ENCODE results near the gene NRXN3. TPM values are rescaled to one million over a fixed set of nuclear protein-coding genes. Genes with fewer than 3 reads are reported as not detected.

The NRXN3 gene
- total RNA-seq, 5 donors from 2014 or later (not counting 1 experiment from before 2014, with no cell fraction given), result not detected

DNA sequence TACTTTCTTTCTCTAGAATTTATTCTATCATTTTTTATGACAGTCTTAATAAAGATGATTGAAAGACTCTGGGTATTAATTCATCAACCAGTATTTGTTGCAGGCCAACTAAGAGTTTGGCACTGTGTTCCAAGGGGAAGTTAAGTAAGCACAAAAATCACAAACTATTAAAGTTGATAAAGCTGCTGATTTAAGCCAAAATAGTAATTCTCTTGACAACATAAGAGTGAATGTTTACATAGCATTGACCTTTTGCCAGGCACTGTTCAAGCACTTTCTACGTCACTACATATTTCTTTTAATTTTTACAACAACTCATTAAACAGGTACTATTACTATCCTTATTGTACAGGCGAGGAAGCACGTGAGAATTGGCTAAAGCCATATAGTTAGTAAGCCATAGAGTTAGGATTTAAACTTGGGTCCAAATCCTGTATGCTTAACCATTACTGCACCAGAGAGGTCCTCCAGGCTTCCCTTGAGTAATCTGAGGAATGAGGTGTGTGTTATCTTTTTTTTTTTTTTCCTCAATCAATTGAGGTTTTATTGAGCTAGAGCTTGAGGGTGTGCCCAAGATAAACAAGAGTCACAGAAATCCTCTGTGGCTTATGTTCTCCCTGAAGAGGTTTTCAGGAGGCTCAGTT is 1031.5 kb downstream of the NRXN3 start:
- no peak overlapping the region for H3K27ac Mint-ChIP-seq
- ChIA-PET CTCF (no interaction called here), POLR2A (no interaction called here)
- no peak for DNase-seq
- Histone ChIP-seq H3K4me3 (ENCODE audit: control insufficient read depth in 1 of 2, extremely low read depth in 1 of 2, low read length in 1 of 2) (no peak overlapping the region), H3K36me3 (ENCODE audit: control insufficient read depth in 2 of 2, extremely low read depth in 1 of 2, insufficient read depth in 1 of 2, low read length in 1 of 2) (no peaks in the 10 kb centered on the region), H3K9me3 (no peaks in the 10 kb centered on the region), H3K4me1 (ENCODE audit: control insufficient read depth in 1 of 2, extremely low read depth in 1 of 2, insufficient read depth in 2 of 2, low read length in 2 of 2) (no peaks in the 10 kb centered on the region), H3K27ac (ENCODE audit: low read length) (no peak overlapping the region), H3K27me3 (replicated peaks in 1 of 2; ENCODE audit: control insufficient read depth in 2 of 2, extremely low read depth in 1 of 2, insufficient read depth in 2 of 2, low read length in 1 of 2) (no peaks in the 10 kb centered on the region)
- no peaks in the 10 kb centered on the region for H3K36me3 Mint-ChIP-seq
- H3K27me3 Mint-ChIP-seq, result no peaks in the 10 kb centered on the region
- no CpG with 5 or more reads among the region's 3 CpGs for WGBS (ENCODE audit: insufficient coverage)
- H3K9me3 Mint-ChIP-seq, result peaks cover 10 to 20% (median 12%) of the 10 kb centered on the region in 3 donors
- H3K4me3 Mint-ChIP-seq, result no peak overlapping the region
- no peak for ATAC-seq (replicated peaks in 1 of 4)
- H3K4me1 Mint-ChIP-seq, result no peaks in the 10 kb centered on the region

- POLR2A ChIA-PET, result no interaction called here
- DNase-seq (no peak), ATAC-seq (replicated peaks in 1 of 4) (no peak)
- H3K27ac Mint-ChIP-seq, result no peak overlapping the region
- H3K4me1 Mint-ChIP-seq, result no peaks in the 10 kb centered on the region
- no peaks in the 10 kb centered on the region for H3K27me3 ChIP-seq (replicated peaks in 1 of 2; ENCODE audit: control insufficient read depth in 2 of 2, extremely low read depth in 1 of 2, insufficient read depth in 2 of 2, low read length in 1 of 2)
- H3K27me3 Mint-ChIP-seq, result no peaks in the 10 kb centered on the region
- CTCF ChIA-PET, result no interaction called here
- H3K4me3 Mint-ChIP-seq, result no peak overlapping the region
- H3K9me3 ChIP-seq, result no peaks in the 10 kb centered on the region
- H3K27ac ChIP-seq (ENCODE audit: low read length), result no peak overlapping the region
- no peaks in the 10 kb centered on the region for H3K36me3 ChIP-seq (ENCODE audit: control insufficient read depth in 2 of 2, extremely low read depth in 1 of 2, insufficient read depth in 1 of 2, low read length in 1 of 2)
- H3K9me3 Mint-ChIP-seq, result peaks cover 4 to 15% (median 7%) of the 10 kb centered on the region in 3 donors
- H3K4me3 ChIP-seq (ENCODE audit: control insufficient read depth in 1 of 2, extremely low read depth in 1 of 2, low read length in 1 of 2), result no peak overlapping the region
- H3K4me1 ChIP-seq (ENCODE audit: control insufficient read depth in 1 of 2, extremely low read depth in 1 of 2, insufficient read depth in 2 of 2, low read length in 2 of 2), result no peaks in the 10 kb centered on the region
- H3K36me3 Mint-ChIP-seq, result no peaks in the 10 kb centered on the region
These were observed 1034.4 kb downstream of the NRXN3 start for GRCh38 chr14:79204591-79204990.

DNA sequence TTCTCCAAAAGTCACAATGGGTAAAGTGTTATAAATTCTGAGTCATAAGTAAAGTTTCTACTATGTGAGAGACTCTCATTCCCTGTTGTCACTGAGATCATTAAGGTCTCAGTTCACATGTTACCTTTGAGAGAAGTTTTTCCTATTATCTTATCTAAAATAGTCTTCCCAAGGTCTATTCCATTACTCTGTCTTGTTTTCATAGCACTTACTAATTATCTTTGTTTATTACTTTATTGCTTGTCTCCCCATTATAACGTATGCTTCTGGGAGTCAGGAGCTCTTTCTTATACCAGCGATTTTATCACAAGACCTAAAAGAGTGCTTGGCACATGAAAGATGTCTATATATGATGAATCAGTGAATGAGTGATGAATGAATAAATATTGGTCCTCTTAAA is 1039.2 kb downstream of the NRXN3 start:
- H3K27ac Mint-ChIP-seq, result no peak overlapping the region
- ATAC-seq (replicated peaks in 1 of 4) (no peak), DNase-seq (no peak)
- no peaks in the 10 kb centered on the region for H3K4me1 ChIP-seq (ENCODE audit: control insufficient read depth in 1 of 2, extremely low read depth in 1 of 2, insufficient read depth in 2 of 2, low read length in 2 of 2)
- CTCF ChIA-PET, result no interaction called here
- H3K9me3 Mint-ChIP-seq, result peaks cover 0 to 3% (median 0%) of the 10 kb centered on the region in 3 donors
- no peaks in the 10 kb centered on the region for H3K27me3 ChIP-seq (replicated peaks in 1 of 2; ENCODE audit: control insufficient read depth in 2 of 2, extremely low read depth in 1 of 2, insufficient read depth in 2 of 2, low read length in 1 of 2)
- H3K36me3 ChIP-seq (ENCODE audit: control insufficient read depth in 2 of 2, extremely low read depth in 1 of 2, insufficient read depth in 1 of 2, low read length in 1 of 2), result no peaks in the 10 kb centered on the region
- H3K27me3 Mint-ChIP-seq, result no peaks in the 10 kb centered on the region
- no peaks in the 10 kb centered on the region for H3K4me1 Mint-ChIP-seq
- no CpG with 5 or more reads among the region's 2 CpGs for WGBS (ENCODE audit: insufficient coverage)
- H3K36me3 Mint-ChIP-seq, result no peaks in the 10 kb centered on the region
- POLR2A ChIA-PET, result no interaction called here
- no peak overlapping the region for H3K4me3 Mint-ChIP-seq
- H3K9me3 ChIP-seq, result no peaks in the 10 kb centered on the region
- H3K4me3 ChIP-seq (ENCODE audit: control insufficient read depth in 1 of 2, extremely low read depth in 1 of 2, low read length in 1 of 2), result no peak overlapping the region
- no peak overlapping the region for H3K27ac ChIP-seq (ENCODE audit: low read length)

DNA sequence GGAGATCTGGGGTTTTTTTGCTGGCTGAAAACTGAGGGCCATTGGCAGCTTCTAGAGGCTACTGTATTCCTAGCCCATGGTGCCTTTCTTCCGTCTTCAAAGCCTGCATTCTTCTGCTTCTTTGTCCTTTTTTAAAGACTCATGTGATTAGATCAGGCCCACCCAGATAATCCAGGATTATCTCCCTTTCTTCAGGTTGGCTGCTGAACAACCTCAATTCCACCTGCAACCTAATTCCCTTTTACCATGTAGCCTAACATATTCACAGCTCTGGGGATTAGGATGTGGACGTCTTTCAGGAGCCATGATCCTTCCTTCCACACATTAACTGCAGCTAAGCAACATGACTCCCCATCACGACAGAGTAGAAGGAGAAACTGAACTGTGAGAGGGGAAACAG is 1055.6 kb downstream of the NRXN3 start:
- H3K9me3 ChIP-seq, result no peaks in the 10 kb centered on the region
- H3K4me3 ChIP-seq (ENCODE audit: control insufficient read depth in 1 of 2, extremely low read depth in 1 of 2, low read length in 1 of 2), result no peak overlapping the region
- no peaks in the 10 kb centered on the region for H3K27me3 ChIP-seq (replicated peaks in 1 of 2; ENCODE audit: control insufficient read depth in 2 of 2, extremely low read depth in 1 of 2, insufficient read depth in 2 of 2, low read length in 1 of 2)
- no peaks in the 10 kb centered on the region for H3K36me3 ChIP-seq (ENCODE audit: control insufficient read depth in 2 of 2, extremely low read depth in 1 of 2, insufficient read depth in 1 of 2, low read length in 1 of 2)
- 50% methylated on average over 1 of the region's 3 CpGs for WGBS (ENCODE audit: insufficient coverage)
- ATAC-seq (replicated peaks in 1 of 4) (no peak), DNase-seq (no peak)
- no peak overlapping the region for H3K4me3 Mint-ChIP-seq
- H3K4me1 ChIP-seq (ENCODE audit: control insufficient read depth in 1 of 2, extremely low read depth in 1 of 2, insufficient read depth in 2 of 2, low read length in 2 of 2), result no peaks in the 10 kb centered on the region
- no peaks in the 10 kb centered on the region for H3K36me3 Mint-ChIP-seq
- peaks cover 0 to 4% of the 10 kb centered on the region in 2 donors for H3K27me3 Mint-ChIP-seq
- H3K27ac Mint-ChIP-seq, result no peak overlapping the region
- H3K27ac ChIP-seq (ENCODE audit: low read length), result no peak overlapping the region
- ChIA-PET POLR2A (no interaction called here), CTCF (no interaction called here)
- H3K9me3 Mint-ChIP-seq, result peaks cover 3 to 19% (median 5%) of the 10 kb centered on the region in 3 donors
- no peaks in the 10 kb centered on the region for H3K4me1 Mint-ChIP-seq

- no peaks in the 10 kb centered on the region for H3K36me3 ChIP-seq (ENCODE audit: control insufficient read depth in 2 of 2, extremely low read depth in 1 of 2, insufficient read depth in 1 of 2, low read length in 1 of 2)
- Mint-ChIP-seq H3K27me3 (peaks cover 0 to 3% of the 10 kb centered on the region in 2 donors), H3K4me1 (no peaks in the 10 kb centered on the region), H3K27ac (no peak overlapping the region), H3K9me3 (peaks cover 2 to 7% (median 5%) of the 10 kb centered on the region in 3 donors), H3K4me3 (no peak overlapping the region), H3K36me3 (no peaks in the 10 kb centered on the region)
- no peak for ATAC-seq (replicated peaks in 1 of 4)
- no peaks in the 10 kb centered on the region for H3K27me3 ChIP-seq (replicated peaks in 1 of 2; ENCODE audit: control insufficient read depth in 2 of 2, extremely low read depth in 1 of 2, insufficient read depth in 2 of 2, low read length in 1 of 2)
- 42% methylated on average over 6 of the region's 8 CpGs for WGBS (ENCODE audit: insufficient coverage)
- H3K4me3 ChIP-seq (ENCODE audit: control insufficient read depth in 1 of 2, extremely low read depth in 1 of 2, low read length in 1 of 2), result no peak overlapping the region
- CTCF ChIA-PET, result no interaction called here
- no peaks in the 10 kb centered on the region for H3K9me3 ChIP-seq
- POLR2A ChIA-PET, result no interaction called here
- no peak for DNase-seq
- H3K27ac ChIP-seq (ENCODE audit: low read length), result no peak overlapping the region
- H3K4me1 ChIP-seq (ENCODE audit: control insufficient read depth in 1 of 2, extremely low read depth in 1 of 2, insufficient read depth in 2 of 2, low read length in 2 of 2), result no peaks in the 10 kb centered on the region
These were observed 1059.3 kb downstream of the NRXN3 start for GRCh38 chr14:79229383-79229909.

DNA sequence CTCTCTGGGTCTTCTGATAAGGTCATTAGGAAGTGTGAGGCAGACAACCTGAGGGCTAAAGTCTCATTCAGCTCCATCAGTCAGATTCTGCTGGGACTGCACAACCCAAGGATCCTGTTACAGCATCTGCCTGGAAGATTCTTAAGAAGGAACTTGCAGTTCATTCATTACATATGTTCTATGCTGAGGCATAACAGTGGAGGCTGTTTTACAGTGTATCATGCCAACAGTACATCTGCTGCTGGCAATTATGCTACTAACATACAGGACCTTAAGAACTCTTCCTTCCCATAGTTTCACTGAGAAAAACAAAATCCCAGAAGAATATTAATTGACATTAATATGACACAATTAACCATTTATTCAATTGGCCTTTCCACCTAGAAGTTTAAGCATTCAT is 1072.5 kb downstream of the NRXN3 start:
- Histone ChIP-seq H3K27ac (ENCODE audit: low read length) (no peak overlapping the region), H3K4me3 (ENCODE audit: control insufficient read depth in 1 of 2, extremely low read depth in 1 of 2, low read length in 1 of 2) (no peak overlapping the region), H3K36me3 (ENCODE audit: control insufficient read depth in 2 of 2, extremely low read depth in 1 of 2, insufficient read depth in 1 of 2, low read length in 1 of 2) (no peaks in the 10 kb centered on the region), H3K4me1 (ENCODE audit: control insufficient read depth in 1 of 2, extremely low read depth in 1 of 2, insufficient read depth in 2 of 2, low read length in 2 of 2) (no peaks in the 10 kb centered on the region), H3K27me3 (replicated peaks in 1 of 2; ENCODE audit: control insufficient read depth in 2 of 2, extremely low read depth in 1 of 2, insufficient read depth in 2 of 2, low read length in 1 of 2) (no peaks in the 10 kb centered on the region), H3K9me3 (no peaks in the 10 kb centered on the region)
- Mint-ChIP-seq H3K9me3 (peaks cover 6 to 13% (median 12%) of the 10 kb centered on the region in 3 donors), H3K36me3 (no peaks in the 10 kb centered on the region), H3K4me1 (no peaks in the 10 kb centered on the region), H3K4me3 (no peak overlapping the region), H3K27me3 (no peaks in the 10 kb centered on the region), H3K27ac (no peak overlapping the region)
- ATAC-seq (replicated peaks in 1 of 4), result no peak
- no peak for DNase-seq
- POLR2A ChIA-PET, result no interaction called here
- CTCF ChIA-PET, result no interaction called here

DNA sequence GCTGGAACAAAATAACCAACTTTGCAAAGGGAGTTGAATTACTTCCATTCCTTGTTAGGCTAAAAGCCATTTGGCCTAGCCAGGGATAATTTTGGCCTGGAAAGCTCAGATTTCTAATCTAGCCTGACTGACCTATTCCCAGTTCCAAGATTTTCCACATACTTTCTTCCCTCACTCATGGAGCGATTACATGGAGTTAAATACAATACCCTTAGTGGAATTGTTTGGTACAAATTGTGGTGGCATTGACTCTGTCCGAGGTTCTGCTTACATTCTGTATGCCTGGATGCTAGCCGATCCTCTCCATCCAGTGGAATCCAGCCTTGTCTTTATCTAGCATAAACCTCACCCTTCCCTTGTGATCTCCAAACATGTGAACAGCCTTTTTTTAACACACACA is 1076.0 kb downstream of the NRXN3 start:
- Mint-ChIP-seq H3K27ac (no peak overlapping the region), H3K9me3 (peaks cover 4 to 13% (median 5%) of the 10 kb centered on the region in 3 donors), H3K4me3 (no peak overlapping the region), H3K27me3 (no peaks in the 10 kb centered on the region), H3K4me1 (no peaks in the 10 kb centered on the region), H3K36me3 (no peaks in the 10 kb centered on the region)
- DNase-seq (no peak), ATAC-seq (replicated peaks in 1 of 4) (no peak)
- Histone ChIP-seq H3K27ac (ENCODE audit: low read length) (no peak overlapping the region), H3K36me3 (ENCODE audit: control insufficient read depth in 2 of 2, extremely low read depth in 1 of 2, insufficient read depth in 1 of 2, low read length in 1 of 2) (no peaks in the 10 kb centered on the region), H3K4me3 (ENCODE audit: control insufficient read depth in 1 of 2, extremely low read depth in 1 of 2, low read length in 1 of 2) (no peak overlapping the region), H3K4me1 (ENCODE audit: control insufficient read depth in 1 of 2, extremely low read depth in 1 of 2, insufficient read depth in 2 of 2, low read length in 2 of 2) (no peaks in the 10 kb centered on the region), H3K27me3 (replicated peaks in 1 of 2; ENCODE audit: control insufficient read depth in 2 of 2, extremely low read depth in 1 of 2, insufficient read depth in 2 of 2, low read length in 1 of 2) (no peaks in the 10 kb centered on the region), H3K9me3 (no peaks in the 10 kb centered on the region)
- ChIA-PET POLR2A (no interaction called here), CTCF (no interaction called here)
- 100% methylated on average over 1 of the region's 3 CpGs for WGBS (ENCODE audit: insufficient coverage)
